ENCODE measurements around the gene NCL. TPM values are rescaled to one million over a fixed set of nuclear protein-coding genes. Genes with fewer than 3 reads are reported as not detected.
A peak's percentile ranks its signal among the peaks of the same experiment; 100 is the strongest.

The NCL gene
- total and polyA plus RNA-seq, 2 of the 13 experiments (the other 11 are each of a cell fraction or from before 2014, with no cell fraction given): 105 to 779 TPM

DNA sequence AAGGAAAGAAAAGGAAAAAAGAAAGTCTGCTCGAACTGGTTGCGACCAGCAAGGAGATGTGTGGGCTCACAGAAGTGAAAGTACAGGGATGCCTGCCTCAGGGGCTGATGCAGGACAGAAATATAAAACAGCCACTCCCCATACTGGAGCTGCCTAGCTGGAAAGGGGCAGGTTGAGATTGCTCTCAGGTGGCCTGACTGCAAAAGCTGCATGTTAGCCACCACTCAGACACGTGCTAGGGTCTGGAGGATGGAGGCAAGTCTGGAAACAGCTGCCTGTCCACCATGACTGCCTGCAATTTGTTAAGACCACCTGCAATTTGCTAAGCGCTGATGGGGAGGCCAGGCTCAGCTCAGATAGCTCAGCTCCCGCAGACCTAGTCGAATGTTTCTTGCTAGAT lies 50.8 kb downstream of the NCL start:
- intact Hi-C loops (cut with micrococcal nuclease; ENCODE audit: unreplicated experiment) (loop anchor here (2.0 to 5.0 kb wide), 3 partner anchors 55 to 311 kb away; no protein-coding TSS in a partner anchor), in situ Hi-C loops (cut with HindIII; ENCODE audit: extremely low pct_ligation_motif_present, low pct_unique_long_range_greater_than_20kb) (loop anchor here (5.0 to 10.0 kb wide), 3 partner anchors 116 to 309 kb away; no protein-coding TSS in a partner anchor)
- POLR2A ChIA-PET: interaction anchor here (1.1 to 3.8 kb wide), 4 partner anchors 37 to 186 kb away, joined by 3 to 18 read pairs (median 3); partner anchors contain the start of gene NCL
- ATAC-seq (peak; percentile 6; the same call in 1 of the 3 replicates), FAIRE-seq (no peak), DNase-seq (ENCODE audit: low spot score) (no peak)
- WGBS (ENCODE audit: low lambda C conversion rate): 36% methylated on average over 6 of the region's 6 CpGs
- H3K4me3 ChIP-seq (replicated peaks in 1 of 3; ENCODE audit: insufficient read depth in 1 of 3, low read depth in 2 of 3, low read length in 3 of 3): peak overlapping the region; percentile 20 to 79 (median 64); a peak in 4 of 6 replicates
- H3K4me1 ChIP-seq (ENCODE audit: insufficient read depth, low read length): peaks cover 42% of the 10 kb centered on the region
- no peaks in the 10 kb centered on the region for H3K79me2 ChIP-seq (ENCODE audit: insufficient read depth, low read length)
- H3K4me2 ChIP-seq (ENCODE audit: low read depth, low read length): peak overlapping the region; percentile 100
- H3K27ac ChIP-seq (ENCODE audit: extremely low read length, insufficient read depth, low read length): peak overlapping the region; percentile 48
- H3K9me3 ChIP-seq (ENCODE audit: low read length): peaks cover 11% of the 10 kb centered on the region
- H4K20me1 ChIP-seq (ENCODE audit: insufficient read depth, low read length): no peaks in the 10 kb centered on the region
- BruUV-seq (replicated peaks): no TSS peak
- H3K9ac ChIP-seq (ENCODE audit: insufficient read depth, low read depth, low read length): peak overlapping the region; percentile 34
- H3K36me3 ChIP-seq (replicated peaks in 1 of 2; ENCODE audit: control insufficient read depth in 1 of 2, insufficient read depth in 2 of 2, low read length in 2 of 2): no peaks in the 10 kb centered on the region
- CTCF ChIA-PET (ENCODE audit: low intra/inter-chr PET ratio, low total read pairs): interaction anchor here (4.2 kb wide), 1 partner anchor 117 kb away, joined by 45 read pairs; no protein-coding TSS in a partner anchor
- no peak overlapping the region for H2AFZ ChIP-seq (ENCODE audit: low read length)
- peaks cover 0 to 8% of the 10 kb centered on the region in 2 experiments; a peak in 3 of 5 replicates for H3K27me3 ChIP-seq (ENCODE audit: control insufficient read depth in 1 of 2, insufficient read depth in 2 of 2, low read length in 2 of 2)
- TF ChIP-seq MED13 (CRISPR knock-in tag; IDR thresholded peaks at IDR 0.05): no peak
- TF ChIP-seq ZNF652 (CRISPR knock-in tag; IDR thresholded peaks at IDR 0.05; ENCODE audit: borderline replicate concordance, low read depth): no peak
- TF ChIP-seq ZBTB39 (CRISPR knock-in tag; IDR thresholded peaks at IDR 0.05): 0 out of 2 replicates have a peak, but pooled peaks have one; percentile 3
- no peak for TF ChIP-seq ZNF337 (CRISPR knock-in tag; IDR thresholded peaks at IDR 0.05; ENCODE audit: borderline replicate concordance, low read depth)
- no peak for TF ChIP-seq DR1 (CRISPR knock-in tag; IDR thresholded peaks at IDR 0.05)
- no peak for TF ChIP-seq TRIM24 (CRISPR knock-in tag; IDR thresholded peaks at IDR 0.05)
- TF ChIP-seq, protein P1, sequence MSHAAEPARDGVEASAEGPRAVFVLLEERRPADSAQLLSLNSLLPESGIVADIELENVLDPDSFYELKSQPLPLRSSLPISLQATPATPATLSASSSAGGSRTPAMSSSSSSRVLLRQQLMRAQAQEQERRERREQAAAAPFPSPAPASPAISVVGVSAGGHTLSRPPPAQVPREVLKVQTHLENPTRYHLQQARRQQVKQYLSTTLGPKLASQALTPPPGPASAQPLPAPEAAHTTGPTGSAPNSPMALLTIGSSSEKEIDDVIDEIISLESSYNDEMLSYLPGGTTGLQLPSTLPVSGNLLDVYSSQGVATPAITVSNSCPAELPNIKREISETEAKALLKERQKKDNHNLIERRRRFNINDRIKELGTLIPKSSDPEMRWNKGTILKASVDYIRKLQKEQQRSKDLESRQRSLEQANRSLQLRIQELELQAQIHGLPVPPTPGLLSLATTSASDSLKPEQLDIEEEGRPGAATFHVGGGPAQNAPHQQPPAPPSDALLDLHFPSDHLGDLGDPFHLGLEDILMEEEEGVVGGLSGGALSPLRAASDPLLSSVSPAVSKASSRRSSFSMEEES (CRISPR knock-in tag; IDR thresholded peaks at IDR 0.05): no peak
- TF ChIP-seq, protein P2, sequence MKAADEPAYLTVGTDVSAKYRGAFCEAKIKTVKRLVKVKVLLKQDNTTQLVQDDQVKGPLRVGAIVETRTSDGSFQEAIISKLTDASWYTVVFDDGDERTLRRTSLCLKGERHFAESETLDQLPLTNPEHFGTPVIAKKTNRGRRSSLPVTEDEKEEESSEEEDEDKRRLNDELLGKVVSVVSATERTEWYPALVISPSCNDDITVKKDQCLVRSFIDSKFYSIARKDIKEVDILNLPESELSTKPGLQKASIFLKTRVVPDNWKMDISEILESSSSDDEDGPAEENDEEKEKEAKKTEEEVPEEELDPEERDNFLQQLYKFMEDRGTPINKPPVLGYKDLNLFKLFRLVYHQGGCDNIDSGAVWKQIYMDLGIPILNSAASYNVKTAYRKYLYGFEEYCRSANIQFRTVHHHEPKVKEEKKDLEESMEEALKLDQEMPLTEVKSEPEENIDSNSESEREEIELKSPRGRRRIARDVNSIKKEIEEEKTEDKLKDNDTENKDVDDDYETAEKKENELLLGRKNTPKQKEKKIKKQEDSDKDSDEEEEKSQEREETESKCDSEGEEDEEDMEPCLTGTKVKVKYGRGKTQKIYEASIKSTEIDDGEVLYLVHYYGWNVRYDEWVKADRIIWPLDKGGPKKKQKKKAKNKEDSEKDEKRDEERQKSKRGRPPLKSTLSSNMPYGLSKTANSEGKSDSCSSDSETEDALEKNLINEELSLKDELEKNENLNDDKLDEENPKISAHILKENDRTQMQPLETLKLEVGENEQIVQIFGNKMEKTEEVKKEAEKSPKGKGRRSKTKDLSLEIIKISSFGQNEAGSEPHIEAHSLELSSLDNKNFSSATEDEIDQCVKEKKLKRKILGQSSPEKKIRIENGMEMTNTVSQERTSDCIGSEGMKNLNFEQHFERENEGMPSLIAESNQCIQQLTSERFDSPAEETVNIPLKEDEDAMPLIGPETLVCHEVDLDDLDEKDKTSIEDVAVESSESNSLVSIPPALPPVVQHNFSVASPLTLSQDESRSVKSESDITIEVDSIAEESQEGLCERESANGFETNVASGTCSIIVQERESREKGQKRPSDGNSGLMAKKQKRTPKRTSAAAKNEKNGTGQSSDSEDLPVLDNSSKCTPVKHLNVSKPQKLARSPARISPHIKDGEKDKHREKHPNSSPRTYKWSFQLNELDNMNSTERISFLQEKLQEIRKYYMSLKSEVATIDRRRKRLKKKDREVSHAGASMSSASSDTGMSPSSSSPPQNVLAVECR (CRISPR knock-in tag; IDR thresholded peaks at IDR 0.05; ENCODE audit: borderline replicate concordance): no peak
- TF ChIP-seq MAFK (conservative IDR thresholded peaks at IDR 0.05 in 1 of 2, IDR thresholded peaks at IDR 0.05 in 1 of 2; ENCODE audit: low read length in 2 of 2): no peak
- TF ChIP-seq ZNF235 (CRISPR knock-in tag; IDR thresholded peaks at IDR 0.05; ENCODE audit: borderline replicate concordance): no peak
- no peak for TF ChIP-seq SETDB1 (CRISPR knock-in tag; IDR thresholded peaks at IDR 0.05; ENCODE audit: borderline replicate concordance)
- TF ChIP-seq ZNF790 (CRISPR knock-in tag; IDR thresholded peaks at IDR 0.05; ENCODE audit: borderline replicate concordance): no peak
- no peak for TF ChIP-seq TFDP2 (CRISPR knock-in tag; IDR thresholded peaks at IDR 0.05)
- TF ChIP-seq PRPF4 (IDR thresholded peaks at IDR 0.05; ENCODE audit: low read depth, low read length, poor library complexity, severe bottlenecking): no peak
- peak; percentile 28; the same call in 1 of the 2 replicates for TF ChIP-seq ZNF605 (CRISPR knock-in tag; IDR thresholded peaks at IDR 0.05)

All from HepG2 (cell line).